GM19240 (cell line): Measurements from ENCODE around the gene CRIM1.

Experiments used
- DNase-seq: peaks from one replicate; pipeline ENCODE4 v3.0.0; 2011; ENCODE audit warnings: low spot score; ENCODE audit not compliant: insufficient read length

Gene CRIM1

DNA sequence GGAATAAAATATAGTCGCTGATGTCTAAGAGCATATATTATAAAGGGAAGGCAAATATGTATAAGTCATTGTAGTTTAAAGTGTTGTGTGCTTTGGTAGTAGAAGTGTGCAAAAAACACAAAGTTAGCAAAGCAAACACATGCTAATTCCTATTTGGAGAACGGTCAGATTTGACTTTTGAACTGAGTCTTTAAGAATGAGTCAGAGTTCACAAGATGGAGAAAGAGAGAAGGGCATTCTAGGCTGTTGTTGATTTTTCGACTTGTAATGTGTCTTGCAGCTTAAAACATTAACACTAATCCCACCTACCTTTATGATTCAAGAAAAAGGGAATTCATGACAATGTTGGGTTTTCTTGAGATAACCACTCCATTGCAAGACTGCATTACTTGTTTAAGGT, 98.1 kb downstream of the CRIM1 start:
- no peak for DNase-seq

DNA sequence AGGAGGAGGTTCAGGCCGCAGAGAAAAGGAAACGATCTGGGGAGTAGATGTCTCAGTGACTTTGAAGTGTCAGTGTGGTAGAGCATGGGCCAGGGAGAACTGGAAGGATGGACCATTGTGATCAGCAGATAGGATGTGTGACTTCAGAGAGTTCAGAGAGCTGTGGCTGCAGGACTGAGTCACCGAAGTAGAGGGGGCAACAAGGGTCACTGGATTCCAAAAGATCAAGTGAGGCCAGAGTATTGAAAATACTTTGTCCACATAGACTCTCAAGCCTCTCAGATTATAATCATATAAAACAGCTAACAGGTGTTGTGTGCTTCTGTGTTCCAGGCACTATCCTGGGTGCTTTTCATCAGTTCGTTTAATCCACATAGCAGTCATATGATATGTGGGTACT, 99.4 kb downstream of the CRIM1 start:
- DNase-seq = no peak

DNA sequence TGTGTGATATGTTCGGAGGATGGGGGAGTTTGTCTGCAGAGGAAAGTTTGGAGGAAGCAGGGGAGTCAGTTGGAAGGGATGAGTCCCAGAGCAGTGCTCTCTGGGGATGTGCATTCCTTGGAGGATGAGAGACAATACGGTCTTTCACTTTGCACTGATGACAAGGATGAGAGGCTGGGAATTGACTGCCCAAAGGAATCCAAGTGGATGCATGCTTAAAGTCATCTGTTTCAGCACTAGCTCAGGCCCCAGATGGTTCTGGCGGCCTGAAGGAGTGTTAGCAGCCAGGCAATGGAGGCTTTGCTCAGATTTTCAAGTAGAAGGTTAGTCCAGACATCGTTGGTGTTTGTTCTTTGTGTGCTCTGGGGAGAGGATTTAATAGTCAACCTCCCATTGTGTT, 100.2 kb downstream of the CRIM1 start:
- DNase-seq = no peak

DNA sequence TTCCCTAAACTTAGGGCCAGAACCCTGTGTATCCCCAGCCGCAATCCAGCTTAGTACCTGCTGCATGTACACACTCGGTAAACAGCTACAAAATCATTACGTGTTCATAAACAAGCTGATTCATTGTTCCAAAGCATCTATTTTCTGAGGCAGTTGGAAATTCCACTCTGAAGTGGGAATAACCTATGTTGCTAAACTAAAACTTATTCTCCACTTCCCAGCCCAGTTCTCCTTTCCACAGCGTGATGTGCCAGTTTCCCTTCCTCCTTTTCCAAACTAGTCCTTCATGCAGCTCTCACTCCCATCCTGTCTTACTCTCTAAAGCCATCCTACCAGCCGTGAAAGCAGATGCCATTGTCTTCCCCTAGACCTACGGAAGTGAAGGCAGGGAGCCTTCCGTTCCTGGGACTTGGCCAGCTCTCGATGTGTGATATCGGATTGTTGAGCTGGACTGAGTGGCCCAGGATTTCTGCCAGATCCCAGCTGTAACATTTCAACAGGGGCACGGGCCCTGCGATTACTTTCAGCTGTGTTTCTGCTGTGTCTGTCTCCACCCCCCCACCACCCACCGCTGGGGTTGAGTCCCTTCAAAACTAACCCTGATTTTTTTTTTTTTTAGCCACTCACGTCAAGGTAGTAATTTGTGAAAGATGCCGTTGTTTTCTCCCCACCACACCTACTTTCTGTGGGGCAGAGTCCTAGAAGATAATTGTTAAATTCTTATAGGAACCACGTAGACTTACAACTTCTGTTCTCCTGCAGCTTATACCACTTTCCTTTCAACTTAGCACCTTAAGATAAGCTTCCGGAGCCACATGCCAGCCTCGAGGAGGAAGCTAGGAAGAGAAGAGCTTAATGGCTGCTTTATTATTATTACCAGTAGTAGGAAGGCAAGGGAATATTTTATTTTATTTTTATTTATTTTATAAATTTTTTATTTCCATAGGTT, 100.9 kb downstream of the CRIM1 start:
- DNase-seq = no peak

DNA sequence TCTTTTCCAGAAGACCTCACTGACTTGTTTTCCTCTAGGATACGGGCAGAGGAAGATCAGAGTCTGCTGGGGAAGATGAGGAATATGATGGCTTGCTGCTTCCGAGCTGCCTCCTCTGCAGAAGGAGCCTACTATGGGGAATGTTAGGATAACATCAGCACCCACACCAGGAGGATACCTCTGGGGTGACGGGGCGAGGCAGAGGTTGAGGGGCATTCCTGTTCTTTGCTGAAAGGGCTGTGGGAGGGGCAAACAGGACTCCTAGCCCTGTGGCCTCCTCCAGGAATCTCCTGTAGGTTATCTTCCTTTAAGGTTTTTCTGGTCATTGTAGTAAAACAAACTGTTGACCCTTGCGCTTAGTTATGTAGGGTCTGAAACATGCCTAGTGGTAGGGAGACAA, 102.5 kb downstream of the CRIM1 start:
- DNase-seq = no peak

DNA sequence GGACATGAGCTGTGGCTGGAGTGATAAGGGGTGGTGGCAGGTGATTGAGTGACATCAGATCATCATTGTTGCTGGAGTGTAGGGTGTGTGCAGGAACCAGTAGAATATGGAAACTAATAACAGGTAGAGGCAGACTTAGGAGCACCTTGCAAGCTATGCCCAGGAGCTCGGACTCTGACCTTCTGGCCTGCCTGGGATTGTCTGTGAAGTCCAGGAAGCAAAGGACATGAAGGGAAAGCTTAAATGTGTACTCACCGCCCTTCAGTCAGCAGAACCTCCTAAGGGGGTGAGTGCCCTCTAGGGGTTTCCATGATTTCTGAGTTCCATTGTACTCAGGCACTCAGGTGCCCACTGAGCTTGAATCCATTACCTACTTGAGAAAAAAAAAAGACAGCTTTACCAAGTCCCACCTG, 104.2 kb downstream of the CRIM1 start:
- no peak for DNase-seq

DNA sequence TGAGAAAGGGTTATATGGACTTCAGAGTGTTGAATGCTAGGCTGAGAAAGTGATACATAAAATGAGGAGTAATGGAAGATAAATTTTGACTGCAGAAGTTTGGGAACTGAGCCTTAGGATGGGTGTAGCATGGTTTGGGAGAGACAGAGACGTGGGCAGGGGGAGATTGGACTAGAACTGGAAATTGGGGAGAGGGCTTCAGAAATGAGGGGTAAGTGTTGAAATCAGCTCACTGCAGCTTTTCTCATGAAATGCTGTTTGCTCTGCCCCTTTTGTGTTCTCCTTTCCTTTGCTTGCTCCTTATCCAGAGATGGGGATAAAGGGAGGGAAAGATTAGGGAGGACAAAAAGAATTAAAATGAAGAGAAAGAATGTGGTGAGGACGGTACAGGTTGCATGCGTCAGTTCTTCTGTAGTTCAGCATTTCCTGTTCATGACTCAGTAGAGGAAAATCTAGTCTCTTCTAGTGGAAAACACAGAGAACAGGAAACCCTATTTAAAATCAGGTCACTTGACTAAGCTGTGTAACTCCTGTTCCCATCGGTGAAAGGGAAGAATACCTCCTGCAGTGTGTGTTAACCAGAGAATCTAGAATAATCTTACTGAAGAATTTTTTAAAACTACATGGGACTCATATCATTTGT, 105.6 kb downstream of the CRIM1 start:
- DNase-seq = no peak

DNA sequence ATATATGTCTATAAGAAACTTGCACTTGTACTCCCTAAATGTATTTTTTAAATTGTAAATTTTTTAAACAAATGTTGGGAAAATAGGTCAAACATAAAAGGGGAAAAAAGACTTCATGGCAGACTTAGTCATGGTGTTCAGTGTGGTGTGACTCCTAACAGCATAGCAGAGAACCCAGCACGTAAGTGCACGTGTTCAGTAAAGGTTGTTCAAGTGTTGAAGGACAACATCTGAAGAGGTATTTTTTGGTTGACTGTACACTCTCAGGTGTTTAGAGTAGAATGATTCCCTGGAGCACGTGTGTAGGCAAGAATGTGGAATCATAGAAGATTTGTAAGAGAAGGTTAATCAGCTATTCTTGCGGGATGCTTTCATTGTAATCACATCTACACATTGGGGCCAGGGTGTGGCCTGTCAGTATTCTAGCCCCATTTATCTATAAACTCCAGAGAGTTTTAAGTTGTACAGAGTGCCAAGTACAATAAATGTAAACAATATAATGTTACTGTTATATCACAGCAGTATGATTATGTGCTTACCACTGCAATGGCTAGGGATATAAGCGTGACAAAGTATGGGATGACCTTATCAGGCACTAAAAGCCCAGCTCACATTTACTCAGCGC, 106.8 kb downstream of the CRIM1 start:
- no peak for DNase-seq

DNA sequence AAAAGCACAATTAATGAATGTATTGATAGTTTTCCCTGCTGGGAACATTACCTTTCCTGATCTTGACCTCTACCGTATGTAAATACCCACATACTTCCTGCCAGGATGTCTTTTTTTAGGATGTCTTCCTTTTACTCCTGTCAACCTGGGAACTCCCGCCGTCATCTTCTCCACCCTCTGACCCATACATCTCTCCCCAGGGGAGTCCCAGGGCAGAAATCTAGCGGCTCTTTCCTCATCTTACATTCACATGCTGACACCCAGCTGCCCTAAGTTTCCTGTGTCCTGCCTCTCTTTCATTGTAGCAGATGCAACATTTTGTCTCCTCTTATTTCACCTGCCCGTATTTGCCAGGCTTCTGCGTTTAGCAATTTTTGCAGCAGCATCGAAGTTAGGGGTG, 107.8 kb downstream of the CRIM1 start:
- no peak for DNase-seq

DNA sequence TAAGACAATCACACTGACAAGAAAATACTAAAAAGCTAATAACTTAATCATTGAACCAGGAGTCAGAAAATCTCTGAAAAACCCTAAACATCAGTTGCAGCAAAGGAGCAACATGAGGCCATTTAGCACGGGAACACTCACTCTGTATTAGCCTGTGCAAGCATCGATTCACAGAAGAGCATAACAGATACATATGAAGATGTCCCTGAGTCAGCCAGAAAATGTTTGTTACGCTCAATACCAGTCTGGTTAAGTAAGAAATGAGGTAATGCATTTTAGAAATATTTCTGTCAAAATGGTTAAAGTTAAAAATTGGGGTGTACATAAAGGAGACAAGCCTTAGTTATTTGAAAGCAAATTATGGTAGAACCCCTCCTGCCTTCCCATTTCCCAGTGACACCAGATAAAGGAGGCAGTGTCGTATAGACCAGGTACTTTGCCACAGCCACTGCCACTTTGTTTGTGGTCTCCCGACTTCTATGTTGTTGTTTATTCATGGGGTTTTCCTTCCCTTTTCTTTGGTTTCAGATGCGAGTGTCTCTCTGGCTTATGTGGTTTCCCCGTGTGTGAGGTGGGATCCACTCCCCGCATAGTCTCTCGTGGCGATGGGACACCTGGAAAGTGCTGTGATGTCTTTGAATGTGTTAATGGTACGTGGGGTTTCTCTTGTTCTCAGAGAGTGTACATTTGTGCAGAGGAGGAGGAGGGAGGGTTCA, 108.6 kb downstream of the CRIM1 start:
- no peak for DNase-seq

DNA sequence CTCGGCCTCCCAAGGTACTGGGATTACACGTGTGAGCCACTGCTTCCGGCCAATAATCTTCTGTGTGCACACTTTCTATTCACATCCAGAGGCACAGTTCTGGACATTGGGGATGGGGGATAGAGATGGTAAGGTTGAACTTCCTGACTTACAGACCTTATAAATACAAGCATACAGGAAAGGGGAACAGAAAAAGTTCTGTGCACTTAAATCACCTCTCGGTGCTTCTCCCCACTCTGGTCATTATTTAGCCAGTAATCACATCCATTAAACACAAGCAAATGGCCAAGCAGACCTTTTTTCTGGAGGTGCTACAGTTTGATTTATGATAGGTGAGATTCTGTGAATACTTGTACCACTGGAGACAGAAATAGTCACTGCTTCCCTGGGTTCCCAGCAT, 110.6 kb downstream of the CRIM1 start:
- no peak for DNase-seq

DNA sequence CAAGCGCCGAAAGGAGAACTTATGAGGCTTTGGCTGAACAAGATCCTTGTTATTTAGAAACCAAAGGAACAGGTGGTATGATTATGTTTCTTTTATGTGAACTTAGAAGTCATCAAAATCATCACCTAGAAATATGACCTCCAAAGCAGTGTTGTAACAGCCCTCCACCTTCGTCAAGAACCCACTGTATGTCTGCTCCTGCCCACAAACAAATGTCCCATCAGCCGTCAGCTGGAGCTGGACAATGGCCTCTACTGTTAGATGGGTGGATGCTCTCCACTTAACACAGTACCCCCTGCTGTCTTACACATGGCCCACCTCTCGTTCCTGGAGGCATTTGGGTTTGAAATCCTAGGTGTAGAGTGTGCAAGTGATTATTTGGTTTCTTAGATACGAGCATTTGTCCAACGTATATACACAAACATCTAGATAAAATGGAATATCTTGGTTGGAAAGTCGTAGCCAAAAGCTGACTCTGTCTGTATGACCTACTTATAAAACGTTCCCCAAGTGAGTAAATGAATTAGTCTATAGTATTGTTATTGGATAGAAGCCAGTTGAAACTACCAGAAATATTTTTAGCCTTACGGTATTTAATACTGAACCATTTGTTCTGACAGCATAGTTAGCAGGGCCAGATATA, 113.0 kb downstream of the CRIM1 start:
- no peak for DNase-seq

DNA sequence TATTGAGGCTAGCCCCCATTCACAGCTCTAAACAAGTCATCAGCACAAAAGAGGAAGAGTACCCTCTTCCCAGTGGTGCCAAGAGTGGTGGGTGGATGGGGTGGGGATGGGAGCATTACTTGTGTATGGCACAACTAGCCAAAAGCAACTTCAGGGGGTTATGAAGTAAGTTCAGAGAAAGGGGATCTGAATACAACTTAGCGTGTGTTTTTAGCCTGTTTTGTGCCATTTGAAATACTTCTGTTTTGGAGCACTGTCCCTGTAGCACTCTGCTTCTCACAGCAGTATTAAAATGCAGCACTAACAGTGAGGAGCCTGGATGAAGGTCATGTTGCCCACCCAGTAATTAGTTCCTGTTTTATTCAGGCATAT, 113.5 kb downstream of the CRIM1 start:
- DNase-seq = no peak

DNA sequence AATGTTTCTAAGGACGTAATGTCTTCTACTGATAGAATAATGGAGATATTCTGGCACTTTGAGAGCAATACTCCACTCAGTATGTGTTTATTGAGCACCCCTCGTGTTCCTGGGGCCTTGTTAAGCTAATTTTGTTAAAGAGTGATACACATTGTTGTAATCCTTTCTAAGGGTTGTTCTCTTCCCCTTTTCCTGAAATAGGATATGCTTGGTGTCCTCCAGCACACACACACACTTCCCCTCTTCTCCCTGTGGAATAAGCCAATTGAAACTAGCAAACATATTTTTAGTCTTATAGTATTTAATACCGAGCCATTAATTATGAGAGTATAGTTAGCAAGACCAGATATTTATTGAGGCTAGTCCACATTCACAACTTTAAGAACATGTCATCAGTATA, 114.1 kb downstream of the CRIM1 start:
- no peak for DNase-seq

DNA sequence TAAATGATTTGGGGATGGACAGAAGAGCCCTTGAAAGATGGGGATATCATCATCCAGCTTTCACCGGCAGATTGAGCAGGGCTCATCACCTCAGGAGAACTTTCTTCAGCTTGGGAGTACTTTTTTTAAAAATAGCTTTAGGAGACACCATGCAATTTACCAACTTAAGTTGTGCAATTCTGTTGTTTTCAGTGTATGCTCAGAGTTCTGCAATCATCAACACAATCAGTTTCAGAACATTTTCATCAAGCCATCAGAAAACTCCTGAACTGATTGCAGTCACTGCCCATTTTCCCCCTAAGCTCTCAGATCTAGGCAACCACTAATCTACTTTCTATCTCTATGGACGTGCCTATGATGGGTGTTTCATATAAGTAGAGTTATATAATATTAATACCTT, 117.7 kb downstream of the CRIM1 start:
- DNase-seq = no peak

DNA sequence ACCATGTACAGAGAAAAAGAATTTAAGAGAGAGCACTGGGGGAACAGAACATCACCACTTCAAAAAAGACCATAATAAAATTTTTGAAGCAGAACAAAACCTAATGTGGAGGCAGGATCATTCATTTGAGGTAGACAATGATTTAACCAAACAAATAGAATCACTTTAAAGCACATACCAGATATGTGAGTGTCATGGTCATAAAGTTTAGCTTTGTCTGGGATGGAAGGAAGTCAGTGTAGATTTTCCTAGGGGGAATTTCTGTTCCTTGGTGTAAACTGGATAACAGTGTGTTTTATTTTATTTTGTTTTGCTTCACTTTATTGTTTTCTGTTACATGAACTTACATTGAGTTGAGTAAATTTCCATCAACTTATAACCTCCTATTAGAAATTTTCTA, 120.8 kb downstream of the CRIM1 start:
- DNase-seq = no peak

DNA sequence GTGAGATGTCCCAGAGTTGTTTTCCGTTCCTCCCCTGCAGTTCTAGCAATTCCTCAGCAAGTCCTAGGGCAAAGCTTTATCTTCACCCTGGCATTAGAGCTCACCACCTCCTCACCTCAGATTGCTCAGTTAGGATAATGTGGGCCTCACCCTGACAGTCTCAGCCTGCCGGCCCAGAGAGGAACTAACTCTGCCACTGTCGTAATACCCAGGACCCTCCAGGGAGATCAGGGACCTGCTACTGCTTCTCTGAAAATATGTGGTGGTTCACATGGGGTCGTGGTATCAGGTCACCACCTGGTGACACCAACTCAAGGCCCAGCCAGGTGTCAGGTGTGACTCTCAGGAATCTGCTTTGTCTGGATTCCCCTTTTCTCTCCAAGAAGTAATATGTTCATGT, 121.7 kb downstream of the CRIM1 start:
- no peak for DNase-seq

DNA sequence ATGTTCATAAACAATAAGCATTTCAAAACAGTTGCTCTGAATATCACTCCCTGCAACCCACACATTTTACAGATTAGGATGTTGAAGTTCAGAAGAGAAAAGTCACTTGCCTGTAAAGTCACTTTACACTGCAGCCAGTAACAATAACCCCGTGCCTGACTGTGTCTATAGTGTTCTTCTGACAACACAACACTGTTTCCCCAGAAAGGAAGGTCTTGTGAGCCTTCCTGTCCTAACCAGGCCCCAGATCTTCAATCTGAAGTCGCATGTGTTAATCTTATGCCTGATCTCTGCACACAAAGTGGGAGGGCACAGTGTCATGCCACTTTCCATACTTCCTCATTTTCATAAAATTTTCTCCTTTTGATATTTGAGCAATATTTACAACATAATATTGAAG, 122.2 kb downstream of the CRIM1 start:
- no peak for DNase-seq

DNA sequence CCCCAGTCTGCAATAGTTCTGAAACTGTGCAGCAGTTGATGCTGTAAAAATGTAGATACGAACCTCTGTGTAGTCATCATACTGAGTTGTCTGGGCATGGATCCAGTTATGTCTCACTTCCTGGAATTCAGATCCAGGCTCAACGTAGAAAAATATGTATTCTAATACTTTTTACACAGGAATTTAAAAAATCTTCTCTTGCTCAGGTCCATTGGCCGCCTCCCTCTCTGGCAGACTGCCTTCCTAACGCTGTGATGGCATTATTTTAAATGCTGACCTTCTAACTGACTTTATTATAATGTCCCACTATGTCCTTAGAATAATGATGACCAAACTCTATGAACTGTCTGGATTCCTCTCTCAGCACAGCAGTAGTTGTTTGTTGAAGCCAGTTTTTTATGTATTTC, 122.8 kb downstream of the CRIM1 start:
- no peak for DNase-seq

DNA sequence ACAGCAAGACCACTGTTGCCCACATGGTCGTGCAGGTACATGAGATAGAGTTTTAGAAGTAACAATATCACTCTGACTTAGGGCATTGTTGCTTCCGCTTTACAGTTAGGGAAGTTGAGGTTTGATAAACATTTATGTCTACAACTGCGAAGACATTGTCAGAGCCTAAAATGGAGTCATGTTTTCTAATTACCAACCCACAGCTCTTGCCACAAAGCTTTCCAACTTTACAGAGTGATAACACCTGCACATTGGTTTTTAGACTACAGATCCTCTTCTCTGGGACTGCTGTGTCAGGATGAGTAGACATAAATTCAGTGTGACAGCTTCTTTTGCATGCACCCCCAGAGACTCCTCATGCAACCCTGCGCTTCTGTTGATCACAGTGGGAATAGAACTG, 123.4 kb downstream of the CRIM1 start:
- no peak for DNase-seq

DNA sequence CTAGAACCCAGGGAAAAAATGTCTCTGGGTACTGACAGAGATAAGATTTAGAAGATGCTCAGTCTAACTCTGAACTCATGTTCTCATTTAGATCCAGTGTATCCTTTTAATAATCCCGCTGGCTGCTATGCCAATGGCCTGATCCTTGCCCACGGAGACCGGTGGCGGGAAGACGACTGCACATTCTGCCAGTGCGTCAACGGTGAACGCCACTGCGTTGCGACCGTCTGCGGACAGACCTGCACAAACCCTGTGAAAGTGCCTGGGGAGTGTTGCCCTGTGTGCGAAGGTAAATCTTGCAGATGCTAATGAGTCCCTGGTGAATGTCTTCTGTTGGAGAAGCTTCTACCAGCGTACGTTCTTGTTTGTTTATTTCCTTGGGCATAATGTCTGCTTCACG, 123.8 kb downstream of the CRIM1 start:
- no peak for DNase-seq
